ENCODE data around the gene ACTA1. TPM values are rescaled to one million over a fixed set of nuclear protein-coding genes. Genes with fewer than 3 reads are reported as not detected.

Gene ACTA1
- polyA plus RNA-seq (0.05 to 0.09 TPM (median 0.05 TPM) in 3 replicates), polyA minus RNA-seq (0.36 TPM in 1 of 3 replicates, not detected in the others)
- not detected for polyA plus RNA-seq (2011; ENCODE audit: low read depth)
- polyA plus RNA-seq (2011; cell fraction: cytosol; rRNA removed) = 0.12 and 0.13 TPM in 2 replicates
- polyA plus RNA-seq (2011; cell fraction: nucleus; rRNA removed) = 0.43 and 0.96 TPM in 2 replicates
- 0.14 TPM in 1 of 2 replicates, not detected in the other for polyA plus RNA-seq (2012; ENCODE audit: low replicate concordance)
- polyA minus RNA-seq (2011; cell fraction: cytosol; rRNA and poly(A)+ RNA removed) = not detected
- polyA minus RNA-seq (2011; cell fraction: nucleus; rRNA and poly(A)+ RNA removed) = not detected in 2 replicates

DNA sequence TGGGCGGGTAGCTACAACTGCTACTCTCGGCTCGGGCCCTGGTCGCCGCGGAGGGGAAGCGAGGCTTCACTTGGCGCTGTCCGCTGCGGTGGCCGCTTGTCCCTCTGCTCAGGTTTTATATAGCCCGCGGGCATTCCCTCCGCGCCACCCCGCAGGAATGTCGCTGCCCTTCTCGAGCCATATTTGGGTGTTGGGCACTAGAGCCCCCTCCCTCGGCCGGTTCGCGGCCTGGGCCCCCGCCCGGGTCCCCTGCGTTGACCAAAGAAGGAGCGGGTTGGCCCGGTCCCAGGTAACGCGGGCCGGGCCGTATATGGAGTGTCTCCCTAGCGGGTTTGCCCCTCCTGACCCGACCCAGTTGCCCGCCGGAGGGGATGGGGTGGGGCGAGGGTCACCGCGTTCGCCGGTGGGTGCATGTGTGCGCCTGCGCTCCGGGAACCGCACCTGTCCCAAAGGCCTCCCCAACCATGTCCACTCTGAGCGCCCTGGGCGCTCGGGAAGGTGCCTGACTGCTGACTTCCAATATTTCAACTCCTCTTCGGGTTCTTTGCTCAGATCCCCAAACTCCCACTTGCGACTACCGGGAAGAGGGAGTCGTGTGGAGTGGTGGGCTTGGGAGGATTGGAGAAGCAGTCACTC lies at the start of gene ACTA1:
ACTA1 (minus strand) TSS at position 90 of the 636 bp plus-strand sequence. CDS start 979 bp downstream, outside the sequence.
- Histone ChIP-seq H3K9me1 (ENCODE audit: control insufficient read depth, extremely low read depth, insufficient read depth, low read length) (peaks cover 2% of the 10 kb centered on the region), H3K27ac (ENCODE audit: control insufficient read depth, insufficient read depth, low read length) (no peak within 1 kb of the TSS), H3K27me3 (ENCODE audit: control insufficient read depth, extremely low read depth, insufficient read depth, low read length) (peaks cover 63% of the 10 kb centered on the region), H3K4me1 (ENCODE audit: control insufficient read depth, extremely low read depth, insufficient read depth, low read length) (no peaks in the 10 kb centered on the region), H3K4me3 (ENCODE audit: control insufficient read depth in 2 of 3, extremely low read depth in 1 of 3, insufficient read depth in 2 of 3, low read depth in 1 of 3, low read length in 3 of 3) (no peak within 1 kb of the TSS), H3K79me2 (ENCODE audit: control insufficient read depth, insufficient read depth, low read length) (no peaks in the 10 kb centered on the region), H3K9me3 (ENCODE audit: control insufficient read depth, low read depth, low read length) (no peaks in the 10 kb centered on the region), H3K4me2 (ENCODE audit: control insufficient read depth, extremely low read depth, insufficient read depth, low read depth, low read length) (no peak within 1 kb of the TSS), H4K20me1 (ENCODE audit: control insufficient read depth, extremely low read depth, insufficient read depth, low read length) (no peaks in the 10 kb centered on the region), H3K9ac (ENCODE audit: control insufficient read depth, extremely low read depth, insufficient read depth, low read length) (no peak within 1 kb of the TSS), H3K36me3 (ENCODE audit: control insufficient read depth in 2 of 2, extremely low read depth in 1 of 2, insufficient read depth in 2 of 2, low read length in 2 of 2) (no peaks in the 10 kb centered on the region), H2AFZ (ENCODE audit: control insufficient read depth, low read length) (no peak within 1 kb of the TSS)
- no peak for DNase-seq (ENCODE audit: low read depth, low spot score)
- FAIRE-seq = no peak
- TF ChIP-seq, protein P1, sequence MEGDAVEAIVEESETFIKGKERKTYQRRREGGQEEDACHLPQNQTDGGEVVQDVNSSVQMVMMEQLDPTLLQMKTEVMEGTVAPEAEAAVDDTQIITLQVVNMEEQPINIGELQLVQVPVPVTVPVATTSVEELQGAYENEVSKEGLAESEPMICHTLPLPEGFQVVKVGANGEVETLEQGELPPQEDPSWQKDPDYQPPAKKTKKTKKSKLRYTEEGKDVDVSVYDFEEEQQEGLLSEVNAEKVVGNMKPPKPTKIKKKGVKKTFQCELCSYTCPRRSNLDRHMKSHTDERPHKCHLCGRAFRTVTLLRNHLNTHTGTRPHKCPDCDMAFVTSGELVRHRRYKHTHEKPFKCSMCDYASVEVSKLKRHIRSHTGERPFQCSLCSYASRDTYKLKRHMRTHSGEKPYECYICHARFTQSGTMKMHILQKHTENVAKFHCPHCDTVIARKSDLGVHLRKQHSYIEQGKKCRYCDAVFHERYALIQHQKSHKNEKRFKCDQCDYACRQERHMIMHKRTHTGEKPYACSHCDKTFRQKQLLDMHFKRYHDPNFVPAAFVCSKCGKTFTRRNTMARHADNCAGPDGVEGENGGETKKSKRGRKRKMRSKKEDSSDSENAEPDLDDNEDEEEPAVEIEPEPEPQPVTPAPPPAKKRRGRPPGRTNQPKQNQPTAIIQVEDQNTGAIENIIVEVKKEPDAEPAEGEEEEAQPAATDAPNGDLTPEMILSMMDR (optimal IDR thresholded peaks at IDR 0.05 in 1 of 3, IDR thresholded peaks at IDR 0.05 in 1 of 3, conservative IDR thresholded peaks at IDR 0.05 in 1 of 3; ENCODE audit: extremely low read depth in 1 of 3, insufficient read depth in 2 of 3, low read length in 3 of 3) = no peak
- TF ChIP-seq EZH2 (IDR thresholded peaks at IDR 0.05; ENCODE audit: low read length) = peak; percentile 53
- dilution Hi-C loops (cut with MboI; ENCODE audit: extremely low pct_ligation_motif_present, low sequenced_read_pairs) = no loop called here

DNA sequence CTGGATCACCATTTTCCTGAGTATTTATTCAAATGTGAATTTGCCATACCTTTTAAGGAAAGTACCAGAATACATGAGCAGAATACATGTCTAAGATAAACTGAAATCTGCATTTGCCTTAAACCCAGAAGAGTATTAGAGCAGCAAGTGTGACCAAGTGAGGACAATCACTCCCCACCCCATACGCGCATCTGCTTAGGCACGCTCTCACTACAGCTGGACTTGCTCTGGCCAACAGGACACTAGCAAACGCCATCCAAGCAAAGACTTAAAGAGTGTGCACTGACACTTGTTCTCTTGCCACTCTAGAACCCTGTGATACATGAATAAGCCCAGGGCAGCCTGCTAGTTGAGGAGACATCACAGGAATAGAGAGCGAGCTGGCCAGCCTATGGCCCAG lies 48.6 kb upstream of the ACTA1 start:
- no peak overlapping the region for H3K4me2 ChIP-seq (ENCODE audit: control insufficient read depth, extremely low read depth, insufficient read depth, low read depth, low read length)
- H3K27me3 ChIP-seq (ENCODE audit: control insufficient read depth, extremely low read depth, insufficient read depth, low read length) = no peaks in the 10 kb centered on the region
- H3K9me1 ChIP-seq (ENCODE audit: control insufficient read depth, extremely low read depth, insufficient read depth, low read length) = no peaks in the 10 kb centered on the region
- H3K27ac ChIP-seq (ENCODE audit: control insufficient read depth, insufficient read depth, low read length) = no peak overlapping the region
- no peaks in the 10 kb centered on the region for H3K4me1 ChIP-seq (ENCODE audit: control insufficient read depth, extremely low read depth, insufficient read depth, low read length)
- TF ChIP-seq EZH2 (IDR thresholded peaks at IDR 0.05; ENCODE audit: low read length) = no peak
- TF ChIP-seq, protein P1 (optimal IDR thresholded peaks at IDR 0.05 in 1 of 3, IDR thresholded peaks at IDR 0.05 in 1 of 3, conservative IDR thresholded peaks at IDR 0.05 in 1 of 3; ENCODE audit: extremely low read depth in 1 of 3, insufficient read depth in 2 of 3, low read length in 3 of 3) = no peak
- no peak overlapping the region for H3K9ac ChIP-seq (ENCODE audit: control insufficient read depth, extremely low read depth, insufficient read depth, low read length)
- no peaks in the 10 kb centered on the region for H4K20me1 ChIP-seq (ENCODE audit: control insufficient read depth, extremely low read depth, insufficient read depth, low read length)
- no peak overlapping the region for H3K4me3 ChIP-seq (ENCODE audit: control insufficient read depth in 2 of 3, extremely low read depth in 1 of 3, insufficient read depth in 2 of 3, low read depth in 1 of 3, low read length in 3 of 3)
- no peaks in the 10 kb centered on the region for H3K79me2 ChIP-seq (ENCODE audit: control insufficient read depth, insufficient read depth, low read length)
- FAIRE-seq (no peak), DNase-seq (ENCODE audit: low read depth, low spot score) (no peak)
- H2AFZ ChIP-seq (ENCODE audit: control insufficient read depth, low read length) = no peak overlapping the region
- H3K36me3 ChIP-seq (ENCODE audit: control insufficient read depth in 2 of 2, extremely low read depth in 1 of 2, insufficient read depth in 2 of 2, low read length in 2 of 2) = peaks cover 18 to 19% of the 10 kb centered on the region in 2 experiments
- H3K9me3 ChIP-seq (ENCODE audit: control insufficient read depth, low read depth, low read length) = no peaks in the 10 kb centered on the region
- dilution Hi-C loops (cut with MboI; ENCODE audit: extremely low pct_ligation_motif_present, low sequenced_read_pairs) = no loop called here
